ENCODE measurements around the gene ATP11A. TPM values are rescaled to one million over a fixed set of nuclear protein-coding genes. Genes with fewer than 3 reads are reported as not detected.
"Not testable (repeated sequence)": the region's sequence is repeated elsewhere in the genome, so short reads cannot be mapped to it uniquely, and the experiment has no call there.

Gene ATP11A
- total RNA-seq, 2 donors from 2014 or later: 15.8 to 19.6 TPM

GRCh38 chr13:112861876-112862615 is 172.2 kb downstream of the ATP11A start:
- no peak overlapping the region for H3K4me3 ChIP-seq
- H3K9ac ChIP-seq (ENCODE audit: low read depth in 2 of 2, low read length in 2 of 2): no peak overlapping the region
- no peak for TF ChIP-seq CTCF (IDR thresholded peaks at IDR 0.05)
- H3K27me3 ChIP-seq: no peaks in the 10 kb centered on the region
- H3K4me1 ChIP-seq: no peaks in the 10 kb centered on the region
- H3K36me3 ChIP-seq: no peaks in the 10 kb centered on the region
- no peak overlapping the region for H3K27ac ChIP-seq
- no peak for DNase-seq
- intact Hi-C loops (cut with DNase I): no loop called here
- H3K9me3 ChIP-seq: no peaks in the 10 kb centered on the region

GRCh38 chr13:112863356-112863755 is 173.5 kb downstream of the ATP11A start:
- H3K9ac ChIP-seq (ENCODE audit: low read depth in 2 of 2, low read length in 2 of 2); H3K4me1 ChIP-seq; H3K36me3 ChIP-seq; H3K27ac ChIP-seq; H3K9me3 ChIP-seq; intact Hi-C loops (cut with DNase I); DNase-seq; H3K27me3 ChIP-seq; H3K4me3 ChIP-seq: not testable (repeated sequence)

GRCh38 chr13:112865478-112865877 is 175.6 kb downstream of the ATP11A start:
- H3K9me3 ChIP-seq; H3K36me3 ChIP-seq; H3K4me1 ChIP-seq; H3K4me3 ChIP-seq; intact Hi-C loops (cut with DNase I); H3K27me3 ChIP-seq; H3K9ac ChIP-seq (ENCODE audit: low read depth in 2 of 2, low read length in 2 of 2); DNase-seq; H3K27ac ChIP-seq: not testable (repeated sequence)

GRCh38 chr13:112867301-112867711 is 177.5 kb downstream of the ATP11A start:
- no peak overlapping the region for H3K9ac ChIP-seq (ENCODE audit: low read depth in 2 of 2, low read length in 2 of 2)
- no peak for DNase-seq
- H3K27me3 ChIP-seq: no peaks in the 10 kb centered on the region
- H3K36me3 ChIP-seq: no peaks in the 10 kb centered on the region
- intact Hi-C loops (cut with DNase I): no loop called here
- TF ChIP-seq CTCF (IDR thresholded peaks at IDR 0.05): no peak
- no peaks in the 10 kb centered on the region for H3K9me3 ChIP-seq
- no peak overlapping the region for H3K4me3 ChIP-seq
- H3K27ac ChIP-seq: no peak overlapping the region
- H3K4me1 ChIP-seq: no peaks in the 10 kb centered on the region

- Histone ChIP-seq H3K4me1 (no peaks in the 10 kb centered on the region), H3K4me3 (no peak overlapping the region), H3K27ac (no peak overlapping the region), H3K9ac (ENCODE audit: low read depth in 2 of 2, low read length in 2 of 2) (no peak overlapping the region), H3K27me3 (no peaks in the 10 kb centered on the region), H3K9me3 (no peaks in the 10 kb centered on the region), H3K36me3 (no peaks in the 10 kb centered on the region)
- no peak for DNase-seq
- intact Hi-C loops (cut with DNase I): no loop called here
- no peak for TF ChIP-seq CTCF (IDR thresholded peaks at IDR 0.05)
Observed at GRCh38 chr13:112868308-112868707, 178.5 kb downstream of the ATP11A start.

GRCh38 chr13:112869202-112870050 is 179.6 kb downstream of the ATP11A start:
- no peaks in the 10 kb centered on the region for H3K9me3 ChIP-seq
- H3K27ac ChIP-seq: no peak overlapping the region
- H3K4me1 ChIP-seq: no peaks in the 10 kb centered on the region
- H3K27me3 ChIP-seq: no peaks in the 10 kb centered on the region
- no peak for DNase-seq
- intact Hi-C loops (cut with DNase I): loop anchor here (10.0 kb wide), 1 partner anchor 225 kb away; no protein-coding TSS in a partner anchor
- no peak overlapping the region for H3K9ac ChIP-seq (ENCODE audit: low read depth in 2 of 2, low read length in 2 of 2)
- no peaks in the 10 kb centered on the region for H3K36me3 ChIP-seq
- TF ChIP-seq CTCF (IDR thresholded peaks at IDR 0.05): no peak
- H3K4me3 ChIP-seq: no peak overlapping the region

All from colonic mucosa (tissue), 4 donors.